ENCODE measurements around the gene DLEC1. TPM values are rescaled to one million over a fixed set of nuclear protein-coding genes. Genes with fewer than 3 reads are reported as not detected.

DLEC1 gene
- not detected in 2 replicates for total RNA-seq

DNA sequence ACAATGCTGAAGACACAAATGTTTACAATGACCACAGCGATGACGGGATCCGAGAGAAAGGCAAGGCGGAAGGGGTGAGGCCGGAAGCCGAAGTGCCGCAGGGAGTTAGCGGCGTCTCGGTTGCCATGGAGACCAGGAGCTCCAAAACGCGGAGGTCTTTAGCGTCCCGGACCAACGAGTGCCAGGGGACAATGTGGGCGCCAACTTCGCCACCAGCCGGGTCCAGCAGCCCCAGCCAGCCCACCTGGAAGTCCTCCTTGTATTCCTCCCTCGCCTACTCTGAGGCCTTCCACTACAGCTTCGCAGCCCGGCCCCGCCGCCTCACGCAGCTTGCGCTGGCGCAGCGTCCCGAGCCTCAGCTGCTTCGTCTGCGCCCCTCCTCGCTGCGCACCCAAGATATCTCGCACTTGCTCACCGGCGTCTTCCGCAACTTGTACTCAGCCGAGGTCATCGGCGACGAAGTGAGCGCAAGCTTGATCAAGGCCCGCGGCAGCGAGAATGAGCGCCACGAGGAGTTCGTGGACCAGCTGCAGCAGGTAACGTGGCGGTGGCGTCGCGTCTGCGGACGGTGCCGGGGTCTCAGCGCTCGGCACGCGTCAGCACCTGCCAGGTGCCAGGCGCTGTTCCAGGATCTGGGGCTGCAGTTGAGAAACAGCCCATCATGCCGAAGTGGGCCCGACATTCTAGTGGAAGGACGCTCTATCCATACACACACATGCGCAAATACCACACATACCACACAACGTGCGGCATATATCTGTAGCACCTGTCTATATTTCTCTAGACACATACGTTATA is at the start of gene DLEC1:
DLEC1 (plus strand) TSS at position 108 of the 798 bp plus-strand sequence; CDS start at position 126, 18 bp downstream.

GRCh38 chr3:37990527-37990926 is 48.5 kb upstream of the DLEC1 start, which contains the start of gene VILL:
TSS of gene VILL (plus strand) at chr3:37990786. CDS start at chr3:37993673, 2,887 bp downstream.

GRCh38 chr3:38029400-38030125 is 9.4 kb upstream of the DLEC1 start, which contains the start of gene PLCD1:
TSS of gene PLCD1 (minus strand) at chr3:38029642. CDS start at chr3:38029539, 103 bp downstream.

DNA sequence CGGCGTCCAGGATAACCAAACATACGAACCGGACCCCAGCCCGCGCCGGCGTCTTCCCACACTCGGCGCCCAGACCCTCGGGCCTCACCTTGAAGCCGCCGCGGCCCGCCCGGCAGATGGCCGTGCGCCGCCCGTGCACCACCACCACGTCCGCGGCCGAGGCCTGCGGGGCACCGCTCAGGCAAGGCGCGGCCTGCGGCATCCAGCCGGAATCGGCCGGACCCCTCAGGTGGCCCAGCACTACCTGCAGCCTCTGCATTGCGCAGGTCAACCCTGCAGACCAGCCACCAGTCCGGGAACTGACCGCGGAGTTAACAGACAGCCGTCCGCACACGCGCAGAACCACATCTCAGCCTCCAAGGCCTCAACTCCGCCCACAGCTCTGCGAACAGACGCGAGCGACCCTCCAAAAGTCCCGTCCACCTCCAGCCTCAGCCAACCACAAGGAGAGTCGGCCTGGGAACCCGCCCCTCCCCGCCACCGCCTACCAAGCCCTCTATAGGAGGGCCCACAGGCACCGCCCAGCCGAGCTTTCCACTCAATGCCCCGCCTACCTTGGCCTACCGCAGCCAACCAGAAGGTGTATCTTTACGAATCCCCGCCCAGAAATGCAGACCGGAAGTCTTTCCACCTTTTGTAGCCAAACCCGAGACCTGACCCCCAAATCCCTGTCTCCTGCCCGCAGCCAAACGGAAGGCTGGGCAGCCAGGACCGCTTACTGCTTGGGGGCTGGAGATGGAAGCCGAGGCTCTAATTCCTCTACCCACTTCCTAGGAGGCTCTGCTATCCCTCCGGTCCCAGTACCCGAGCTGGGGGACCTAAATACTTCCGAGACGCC is 98.0 kb downstream of the DLEC1 start, which contains the start of gene ACAA1:
ACAA1 (minus strand) TSS at position 351 of the 838 bp plus-strand sequence; CDS start at position 259, 92 bp downstream.

DNA sequence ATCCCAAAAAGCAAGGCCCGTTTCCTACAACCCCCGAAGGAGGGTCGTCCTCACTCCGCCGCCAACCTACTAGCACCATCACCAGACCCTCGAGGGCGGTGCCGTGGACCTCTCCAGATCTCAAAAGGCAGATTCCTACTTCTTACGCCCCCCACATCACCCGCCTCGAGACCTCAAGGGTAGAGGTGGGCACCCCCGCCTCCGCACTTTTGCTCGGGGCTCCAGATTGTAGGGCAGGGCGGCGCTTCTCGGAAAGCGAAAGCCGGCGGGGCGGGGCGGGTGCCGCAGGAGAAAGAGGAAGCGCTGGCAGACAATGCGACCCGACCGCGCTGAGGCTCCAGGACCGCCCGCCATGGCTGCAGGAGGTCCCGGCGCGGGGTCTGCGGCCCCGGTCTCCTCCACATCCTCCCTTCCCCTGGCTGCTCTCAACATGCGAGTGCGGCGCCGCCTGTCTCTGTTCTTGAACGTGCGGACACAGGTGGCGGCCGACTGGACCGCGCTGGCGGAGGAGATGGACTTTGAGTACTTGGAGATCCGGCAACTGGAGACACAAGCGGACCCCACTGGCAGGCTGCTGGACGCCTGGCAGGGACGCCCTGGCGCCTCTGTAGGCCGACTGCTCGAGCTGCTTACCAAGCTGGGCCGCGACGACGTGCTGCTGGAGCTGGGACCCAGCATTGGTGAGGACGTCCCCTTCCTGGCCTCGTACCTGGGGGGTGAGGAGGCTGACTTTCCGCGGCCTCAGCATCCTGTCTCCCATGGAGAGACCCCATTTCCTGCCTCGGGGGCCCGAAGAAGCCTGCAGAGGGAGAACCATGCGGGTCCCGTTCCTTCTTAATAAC is 99.6 kb downstream of the DLEC1 start, which contains the start of gene MYD88:
MYD88 (plus strand) TSS at position 313 of the 842 bp plus-strand sequence; CDS start at position 353, 40 bp downstream.

DNA sequence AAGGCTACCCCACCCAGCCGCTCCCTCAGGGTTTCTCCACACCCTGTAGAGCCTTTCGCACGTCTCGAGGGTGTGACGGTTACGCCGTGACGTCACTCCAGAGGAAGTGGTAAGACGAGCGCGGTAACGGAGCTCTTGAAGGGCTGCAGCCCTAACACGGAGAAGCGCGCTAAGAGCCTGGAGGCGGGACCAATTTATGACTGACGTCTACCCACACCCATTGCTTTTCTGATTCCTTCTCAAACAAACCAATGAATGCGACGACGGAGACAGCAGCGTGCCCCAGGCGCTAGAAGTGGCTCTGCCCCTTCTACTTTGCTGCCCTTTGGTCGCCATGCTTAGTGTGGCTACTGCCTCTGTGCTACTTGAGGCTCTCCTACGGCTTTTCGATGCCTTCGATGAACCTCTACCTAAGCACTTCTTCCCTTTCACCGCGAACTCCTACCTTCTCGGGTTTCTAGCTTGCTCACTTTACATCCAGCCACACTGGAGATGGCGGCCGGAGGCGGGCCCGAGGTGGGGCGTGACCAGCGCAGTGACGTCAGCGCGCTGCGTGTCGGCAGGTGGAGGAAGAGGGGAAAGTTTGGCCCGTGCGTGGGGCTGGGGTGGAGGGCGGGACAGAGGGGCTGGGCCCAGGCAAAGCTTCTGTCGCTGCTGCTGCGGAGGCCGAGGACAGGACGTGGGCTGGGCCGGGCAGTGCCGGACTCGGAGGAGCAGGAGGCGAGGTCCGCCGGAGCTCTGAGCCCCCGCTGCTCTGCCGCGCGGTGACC is 126.1 kb downstream of the DLEC1 start, which contains the start of gene OXSR1:
OXSR1 (plus strand) TSS at position 586 of the 770 bp plus-strand sequence. CDS start 340 bp downstream, outside the sequence.

Other genes with a start within 250 kb of the DLEC1 start
- gene CTDSPL, start 177.3 kb upstream of the DLEC1 start, total RNA-seq, result 34.4 and 62.9 TPM in 2 replicates
- gene VILL, start 48.4 kb upstream of the DLEC1 start, total RNA-seq, result 41.4 and 53.0 TPM in 2 replicates
- gene PLCD1, start 9.6 kb upstream of the DLEC1 start, total RNA-seq, result 48.1 and 61.0 TPM in 2 replicates
- gene ACAA1, start 97.9 kb downstream of the DLEC1 start, total RNA-seq, result 81.7 and 94.8 TPM in 2 replicates
- gene MYD88, start 99.5 kb downstream of the DLEC1 start, total RNA-seq, result 38.5 and 43.6 TPM in 2 replicates
- gene OXSR1, start 126.3 kb downstream of the DLEC1 start, total RNA-seq, result 42.6 and 43.6 TPM in 2 replicates
- 0.07 TPM in 1 of 2 replicates, not detected in the other for gene SLC22A13, start 226.6 kb downstream of the DLEC1 start, total RNA-seq
- not detected in 2 replicates for gene SLC22A14, start 243.1 kb downstream of the DLEC1 start, total RNA-seq

Data from airway epithelial cell (primary cell).